GM10248 (cell line): Measurements from ENCODE around the gene PDE1C.

ENCODE experiments used
- CTCF ChIA-PET: fragments of 300-600 bp; sonication (Branson Sonifier 250); formaldehyde crosslinking; extraction: SDS; loops from one replicate; lab custom pipeline; 2021; ENCODE audit warnings: antibody characterized with exemption; lab: Yijun Ruan, JAX
- POLR2A ChIA-PET: fragments of 350-650 bp; sonication (Branson Sonifier 250); formaldehyde crosslinking; extraction: SDS; loops from one replicate; lab custom pipeline; 2020; ENCODE audit warnings: antibody characterized with exemption; lab: Yijun Ruan, JAX
- DNase-seq: peaks from one replicate; pipeline ENCODE4 v3.0.0; 2012; ENCODE audit errors: extremely low spot score
- TF ChIP-seq, protein P1 (sequence below): IDR thresholded peaks from 2 replicates; pipeline ENCODE4 v1.5.1; 2012; ENCODE audit warnings: mild to moderate bottlenecking, low read depth; ENCODE audit errors: extremely low read depth, missing control alignments, control extremely low read depth

The PDE1C gene

DNA sequence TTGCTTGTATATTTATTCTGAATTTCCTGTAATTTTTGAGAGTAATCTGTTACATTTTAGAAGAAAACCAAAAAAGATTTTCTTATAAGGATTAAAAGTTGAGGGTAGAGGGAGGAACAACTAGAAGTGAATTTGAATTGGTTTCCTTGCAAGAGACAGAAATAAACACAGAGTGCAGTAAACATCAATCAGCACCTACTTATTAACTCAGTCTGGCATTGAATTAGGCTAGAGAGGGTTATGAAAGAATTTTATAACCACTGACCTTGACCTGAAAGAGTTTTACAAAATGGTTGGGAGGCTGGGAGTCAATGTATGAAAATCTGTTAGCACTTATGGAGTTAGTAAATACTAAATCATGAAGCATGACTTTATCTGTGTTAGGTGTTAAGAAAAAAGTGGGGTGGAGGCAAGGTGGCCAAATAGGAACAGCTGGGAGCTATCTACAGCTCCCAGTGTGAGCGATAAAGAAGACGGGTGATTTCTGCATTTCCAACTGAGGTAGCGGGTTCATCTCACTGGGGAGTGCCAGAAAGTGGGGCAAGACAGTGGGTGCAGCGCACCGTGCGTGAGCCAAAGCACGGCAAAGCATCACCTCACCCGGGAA, 106.5 kb downstream of the PDE1C start:
- DNase-seq, result no peak
- POLR2A ChIA-PET, result no interaction called here
- CTCF ChIA-PET, result no interaction called here
- TF ChIP-seq, protein P1, sequence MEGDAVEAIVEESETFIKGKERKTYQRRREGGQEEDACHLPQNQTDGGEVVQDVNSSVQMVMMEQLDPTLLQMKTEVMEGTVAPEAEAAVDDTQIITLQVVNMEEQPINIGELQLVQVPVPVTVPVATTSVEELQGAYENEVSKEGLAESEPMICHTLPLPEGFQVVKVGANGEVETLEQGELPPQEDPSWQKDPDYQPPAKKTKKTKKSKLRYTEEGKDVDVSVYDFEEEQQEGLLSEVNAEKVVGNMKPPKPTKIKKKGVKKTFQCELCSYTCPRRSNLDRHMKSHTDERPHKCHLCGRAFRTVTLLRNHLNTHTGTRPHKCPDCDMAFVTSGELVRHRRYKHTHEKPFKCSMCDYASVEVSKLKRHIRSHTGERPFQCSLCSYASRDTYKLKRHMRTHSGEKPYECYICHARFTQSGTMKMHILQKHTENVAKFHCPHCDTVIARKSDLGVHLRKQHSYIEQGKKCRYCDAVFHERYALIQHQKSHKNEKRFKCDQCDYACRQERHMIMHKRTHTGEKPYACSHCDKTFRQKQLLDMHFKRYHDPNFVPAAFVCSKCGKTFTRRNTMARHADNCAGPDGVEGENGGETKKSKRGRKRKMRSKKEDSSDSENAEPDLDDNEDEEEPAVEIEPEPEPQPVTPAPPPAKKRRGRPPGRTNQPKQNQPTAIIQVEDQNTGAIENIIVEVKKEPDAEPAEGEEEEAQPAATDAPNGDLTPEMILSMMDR, result no peak

DNA sequence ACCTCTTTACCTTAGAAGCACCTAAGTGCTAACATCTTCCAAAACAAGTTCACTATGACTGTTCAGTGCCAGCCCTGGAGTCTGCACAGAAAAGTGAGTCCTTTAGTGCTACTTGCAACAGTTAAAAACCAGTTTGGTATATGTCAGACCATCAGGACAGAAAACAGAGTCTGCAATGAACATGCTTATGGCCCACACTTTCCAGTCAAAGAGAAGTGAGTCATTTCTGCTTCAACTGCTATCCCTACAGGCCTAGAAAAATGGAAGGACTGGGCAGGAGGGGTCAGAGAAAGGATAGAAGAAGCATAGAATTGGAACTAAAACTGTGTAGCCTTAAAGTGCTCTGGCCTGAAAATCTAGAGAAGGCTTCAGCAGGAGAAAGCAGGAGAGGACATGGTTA, 108.0 kb downstream of the PDE1C start:
- TF ChIP-seq, protein P1, result no peak
- no peak for DNase-seq
- POLR2A ChIA-PET, result no interaction called here
- CTCF ChIA-PET, result no interaction called here

DNA sequence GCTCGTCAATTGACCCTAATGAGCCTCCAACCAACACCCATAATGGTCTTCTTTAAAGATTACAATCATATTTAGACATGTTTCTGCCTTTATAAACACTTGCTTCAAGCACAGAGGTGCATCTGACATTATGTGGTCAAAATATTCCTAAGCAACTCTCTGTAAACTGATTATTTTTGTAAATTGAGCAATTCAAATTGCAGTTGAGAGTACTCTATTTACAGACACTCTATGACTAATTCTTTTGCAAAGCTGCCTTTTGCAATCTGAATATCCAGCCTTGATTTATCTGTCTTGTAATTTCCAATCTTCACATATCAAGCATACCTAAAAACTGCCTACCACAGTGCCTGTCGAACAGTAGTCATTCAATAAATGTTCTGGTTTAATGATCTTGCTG, 112.0 kb downstream of the PDE1C start:
- POLR2A ChIA-PET, result no interaction called here
- no peak for DNase-seq
- TF ChIP-seq, protein P1, result no peak
- CTCF ChIA-PET, result no interaction called here

DNA sequence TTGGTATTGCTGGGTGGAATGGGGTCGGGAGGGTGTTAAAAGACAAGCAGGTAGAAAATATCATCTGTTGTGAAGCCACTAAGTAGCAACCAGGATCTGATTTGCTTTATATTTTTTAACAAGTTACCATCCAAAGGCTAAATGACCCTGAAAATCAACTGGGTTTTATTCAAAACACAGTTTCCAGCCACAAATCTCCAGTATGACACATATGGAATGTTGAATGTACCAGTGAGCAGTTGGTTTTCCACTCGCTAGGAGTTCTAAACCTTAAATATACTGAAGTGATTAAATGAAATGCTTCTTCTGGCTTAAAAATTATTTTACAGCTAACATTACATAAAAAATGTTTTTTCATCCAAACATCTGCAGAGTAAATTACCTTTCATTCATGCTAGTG, 112.5 kb downstream of the PDE1C start:
- POLR2A ChIA-PET, result no interaction called here
- CTCF ChIA-PET, result no interaction called here
- DNase-seq, result no peak
- TF ChIP-seq, protein P1, result no peak

DNA sequence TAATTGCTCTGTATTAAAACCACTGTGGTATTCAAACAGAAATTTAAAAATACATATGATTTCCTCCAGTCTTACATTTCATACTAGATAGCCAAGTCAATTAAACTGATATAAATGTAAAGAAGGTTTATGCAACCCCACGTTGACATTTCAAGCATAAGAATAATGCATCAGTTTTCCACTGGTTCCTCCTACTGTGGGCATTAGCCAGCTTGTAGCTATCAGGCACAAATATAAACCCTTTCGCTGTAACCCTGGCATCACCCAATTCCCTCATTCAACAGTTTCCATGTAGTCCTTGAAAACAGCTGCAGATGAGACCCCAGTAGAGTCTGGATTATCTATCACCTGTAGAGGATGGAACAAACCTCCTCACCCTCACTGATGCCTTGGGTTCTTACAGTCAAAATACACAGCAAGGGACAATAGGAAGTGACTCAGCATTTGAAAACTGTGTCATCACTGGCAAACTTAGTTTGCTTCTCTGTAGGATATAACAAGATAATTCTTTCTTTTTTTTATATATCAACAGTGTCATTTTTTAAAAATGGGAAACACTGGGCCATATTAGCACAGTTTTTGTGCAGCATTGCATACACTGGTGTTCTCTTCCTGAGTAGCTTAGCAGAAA, 113.0 kb downstream of the PDE1C start:
- POLR2A ChIA-PET, result no interaction called here
- CTCF ChIA-PET, result interaction anchor here (1.1 kb wide), 1 partner anchor 34 kb away, joined by 3 read pairs; no protein-coding TSS in a partner anchor
- TF ChIP-seq, protein P1, result no peak
- no peak for DNase-seq

DNA sequence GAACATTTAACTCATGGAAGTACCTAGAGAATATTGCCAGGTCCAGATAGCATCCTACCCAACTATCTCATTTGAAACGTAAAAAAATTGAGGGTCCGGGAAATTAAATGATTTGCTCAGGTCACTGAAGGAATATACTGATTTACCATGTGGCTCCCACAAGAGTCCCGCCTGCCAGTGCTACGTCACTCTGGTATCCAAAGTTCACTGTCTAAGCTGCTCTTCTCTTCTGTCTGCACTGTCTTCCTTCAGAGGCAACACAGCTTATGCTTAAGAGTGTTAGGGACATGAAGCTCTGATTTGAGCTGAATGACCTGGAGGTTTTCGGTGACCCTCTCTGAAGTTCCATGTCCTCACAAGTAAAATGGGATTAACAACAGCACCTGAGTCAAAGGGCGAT, 114.6 kb downstream of the PDE1C start:
- TF ChIP-seq, protein P1, result no peak
- no peak for DNase-seq
- ChIA-PET CTCF (no interaction called here), POLR2A (no interaction called here)

DNA sequence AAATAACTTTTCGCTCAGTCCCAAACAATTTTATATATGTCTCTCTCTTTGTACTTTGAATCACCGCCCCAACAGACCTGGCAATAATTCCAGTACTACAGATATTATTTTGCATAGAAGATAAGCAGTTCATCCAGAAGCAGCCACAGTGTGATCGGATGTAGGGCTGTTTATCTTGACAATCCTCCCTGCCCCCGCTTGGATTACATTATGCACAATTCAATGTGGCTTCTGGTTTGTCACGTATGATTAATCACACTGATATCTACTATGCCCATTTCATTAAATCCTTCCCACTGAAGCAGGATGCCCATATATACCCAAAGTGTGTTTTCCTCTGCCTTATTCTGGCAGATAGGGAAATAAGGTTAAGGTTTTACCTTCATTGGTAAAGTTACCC, 115.2 kb downstream of the PDE1C start:
- CTCF ChIA-PET, result no interaction called here
- TF ChIP-seq, protein P1, result no peak
- no peak for DNase-seq
- POLR2A ChIA-PET, result no interaction called here
